Activated naive CD4-positive, alpha-beta T cell treated with anti-CD3 and anti-CD28 coated beads for 36 hours (primary cell): ENCODE data around the gene PHC2. TPM values are rescaled to one million over a fixed set of nuclear protein-coding genes. Genes with fewer than 3 reads are reported as not detected.

Experiments used
- CTCF ChIA-PET: fragments of 350-600 bp; sonication (Branson Sonifier 250); formaldehyde crosslinking; loops from one replicate; lab custom pipeline; 2021; ENCODE audit warnings: antibody characterized with exemption; lab: Charles Lee
- DNase-seq: peaks from one replicate; pipeline ENCODE4 v3.0.0-alpha.2; 2020
- H3K27ac Mint-ChIP-seq: one replicate; pipeline ENCODE4 v1.8.0; 2021; ENCODE audit warnings: mild to moderate bottlenecking, mixed read lengths
- H3K27me3 Mint-ChIP-seq: one replicate; pipeline ENCODE4 v1.8.0; 2021; ENCODE audit warnings: low read depth, mixed read lengths
- H3K36me3 Mint-ChIP-seq: one replicate; pipeline ENCODE4 v1.8.0; 2021; ENCODE audit warnings: low read depth, mixed read lengths
- H3K4me1 Mint-ChIP-seq: one replicate; pipeline ENCODE4 v1.8.0; 2021; ENCODE audit warnings: low read depth, mixed read lengths
- H3K4me3 Mint-ChIP-seq: one replicate; pipeline ENCODE4 v1.8.0; 2021; ENCODE audit warnings: mild to moderate bottlenecking, moderate library complexity, mixed read lengths
- H3K9me3 Mint-ChIP-seq: one replicate; pipeline ENCODE4 v1.8.0; 2021; ENCODE audit warnings: mixed read lengths
- intact Hi-C: fragments of 100-400 bp; cut with micrococcal nuclease; formaldehyde crosslinking; loops from one replicate; pipeline ENCODE4 v1.15.1; 2023
- total RNA-seq, 2 experiments: library from RNA; stranded (reverse); gene quantifications; one replicate each; pipeline ENCODE4 v1.2.3, GENCODE V29; 2021

PHC2 gene
- total RNA-seq, 2 experiments from 2014 or later = 15.6 to 15.9 TPM

DNA sequence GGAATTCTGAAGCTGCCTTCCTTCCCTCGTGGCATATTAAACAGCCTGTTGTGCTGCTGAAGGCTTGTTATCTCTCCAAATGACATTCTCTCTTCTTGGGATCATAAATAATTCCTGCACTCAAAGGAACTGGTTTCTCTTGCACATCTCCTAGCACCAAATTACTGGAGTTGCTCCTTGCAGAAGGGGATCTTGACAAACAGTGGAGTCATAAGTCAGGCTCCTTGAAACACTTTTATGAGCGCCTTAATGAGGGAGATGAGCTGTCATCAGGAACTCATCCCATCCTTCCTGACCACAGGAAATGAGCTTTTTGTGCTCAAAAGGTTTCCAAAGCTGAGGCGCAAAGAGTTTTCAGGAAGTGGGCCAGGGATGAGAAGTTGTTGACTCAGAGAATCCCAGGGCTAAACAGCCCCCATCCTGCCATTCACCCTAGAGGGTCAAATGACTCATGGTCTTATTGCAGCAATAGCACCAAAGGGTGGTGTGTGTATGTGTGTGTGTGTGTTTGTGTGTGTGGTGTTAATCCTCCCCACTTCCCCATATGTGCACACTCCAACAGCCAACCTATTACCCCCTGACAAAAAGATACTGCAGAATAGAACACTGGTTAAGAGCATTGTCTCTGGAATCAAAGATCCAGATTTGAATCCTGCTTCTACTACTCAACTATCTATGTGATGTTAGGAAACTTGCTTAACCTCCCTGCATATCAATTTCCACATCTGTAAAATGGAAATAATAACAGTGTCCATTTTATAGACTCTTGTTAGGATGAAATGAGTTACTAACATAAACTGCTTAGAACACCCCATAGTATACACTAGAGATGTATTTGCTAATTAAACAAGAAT, 2.8 kb upstream of the PHC2 start:
- Mint-ChIP-seq H3K27me3 (peaks cover 2% of the 10 kb centered on the region), H3K9me3 (no peaks in the 10 kb centered on the region), H3K4me1 (peaks cover 2% of the 10 kb centered on the region), H3K4me3 (no peak overlapping the region), H3K36me3 (no peaks in the 10 kb centered on the region), H3K27ac (no peak overlapping the region)
- no peak for DNase-seq
- intact Hi-C loops = no loop called here
- CTCF ChIA-PET = interaction anchor here (2.0 to 2.6 kb wide), 3 partner anchors 22 to 138 kb away, joined by 4 to 8 read pairs (median 7); no protein-coding TSS in a partner anchor

DNA sequence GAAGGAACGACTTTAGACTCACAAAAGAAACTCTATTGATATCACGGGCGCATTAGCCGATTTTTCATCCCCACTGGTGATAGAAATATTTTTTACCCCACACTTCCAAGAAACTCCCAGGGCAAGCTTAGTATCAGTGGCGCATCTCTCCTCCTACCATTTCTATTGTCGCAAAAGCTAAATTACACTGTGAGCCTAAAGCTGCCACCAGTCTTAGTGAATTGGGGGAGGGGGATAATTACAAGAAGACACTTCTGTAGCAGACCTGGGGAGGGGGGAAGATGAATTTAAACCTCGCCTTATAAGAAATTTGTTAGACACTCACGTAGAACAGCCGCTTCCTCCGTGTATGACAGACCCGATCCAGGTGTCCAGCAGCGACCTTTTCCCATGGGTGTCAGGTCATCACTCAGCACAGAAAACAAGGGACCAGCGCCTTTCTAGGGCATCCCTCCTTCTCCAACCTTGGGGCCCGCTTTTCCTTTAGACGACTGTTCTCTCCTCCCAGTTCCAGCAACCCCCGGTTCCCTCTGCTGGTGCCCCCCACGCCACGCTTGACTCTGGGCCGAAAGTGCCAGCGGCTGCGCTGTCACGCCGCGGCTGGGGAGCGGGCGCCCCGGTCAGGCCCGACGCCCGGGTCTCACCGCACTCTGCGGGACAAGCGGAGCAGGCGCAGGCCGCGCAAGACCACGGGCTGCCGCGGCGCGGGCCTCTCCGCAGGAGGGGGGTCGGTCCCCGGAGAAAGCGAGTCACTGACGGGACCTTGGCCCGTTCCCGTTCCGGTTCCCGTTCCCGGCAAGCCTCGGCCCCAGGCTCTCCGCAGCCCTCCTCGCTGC, 821 bp downstream of the PHC2 start:
- no peak overlapping the region for H3K27ac Mint-ChIP-seq
- H3K4me3 Mint-ChIP-seq = peak overlapping the region; percentile 61
- H3K4me1 Mint-ChIP-seq = peaks cover 2% of the 10 kb centered on the region
- no peaks in the 10 kb centered on the region for H3K36me3 Mint-ChIP-seq
- CTCF ChIA-PET = interaction anchor here (0.6 kb wide), 1 partner anchor 1769 kb away, joined by 3 read pairs; no protein-coding TSS in a partner anchor
- no peaks in the 10 kb centered on the region for H3K9me3 Mint-ChIP-seq
- intact Hi-C loops = loop anchor here (2.0 kb wide), 1 partner anchor 303 kb away; no protein-coding TSS in a partner anchor
- peaks cover 5% of the 10 kb centered on the region for H3K27me3 Mint-ChIP-seq
- DNase-seq = peak; percentile 21

DNA sequence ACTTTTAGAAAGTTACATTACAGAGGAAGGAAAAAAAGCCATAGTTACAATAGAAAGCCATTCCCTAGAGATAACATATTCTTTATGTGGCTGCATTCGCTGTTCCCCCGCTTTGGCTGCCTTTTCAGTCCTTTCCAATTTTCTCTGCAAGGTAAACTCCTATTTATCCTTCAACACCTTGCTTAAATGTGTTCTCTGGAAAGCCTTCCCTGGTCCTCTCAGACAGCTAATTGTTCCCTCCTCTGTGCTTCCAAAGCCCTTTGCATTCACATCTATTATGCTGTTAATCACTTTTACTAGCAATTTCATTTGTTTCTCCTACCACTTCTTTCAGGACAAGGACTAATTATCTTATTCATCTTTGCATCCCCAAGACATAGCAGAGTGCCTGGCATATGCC, 1.6 kb downstream of the PHC2 start:
- Mint-ChIP-seq H3K4me3 (no peak overlapping the region), H3K9me3 (no peaks in the 10 kb centered on the region), H3K4me1 (peaks cover 2% of the 10 kb centered on the region), H3K27me3 (peaks cover 5% of the 10 kb centered on the region), H3K36me3 (no peaks in the 10 kb centered on the region), H3K27ac (no peak overlapping the region)
- DNase-seq = no peak
- intact Hi-C loops = no loop called here
- CTCF ChIA-PET = no interaction called here

DNA sequence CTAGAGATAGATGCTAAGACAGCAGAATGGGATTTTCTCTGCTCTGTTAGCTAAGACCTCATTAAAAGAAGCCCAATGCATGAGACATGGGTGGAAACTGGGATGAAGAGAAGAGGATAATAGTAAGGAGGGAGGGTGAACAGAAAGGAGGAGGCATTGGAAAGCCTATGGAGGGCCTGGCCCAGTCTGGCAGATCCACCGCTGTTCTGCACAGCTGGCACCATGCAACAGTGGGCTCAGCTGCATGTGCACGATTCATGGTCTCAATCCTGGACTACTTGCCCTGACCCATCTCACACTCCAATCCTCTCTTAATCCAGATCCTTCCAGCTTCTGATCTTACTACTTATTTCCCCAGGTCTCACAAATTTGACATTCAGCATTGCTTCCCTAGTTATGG, 2.2 kb downstream of the PHC2 start:
- Mint-ChIP-seq H3K36me3 (no peaks in the 10 kb centered on the region), H3K27me3 (peaks cover 5% of the 10 kb centered on the region), H3K4me1 (peaks cover 2% of the 10 kb centered on the region), H3K9me3 (no peaks in the 10 kb centered on the region), H3K27ac (no peak overlapping the region), H3K4me3 (no peak overlapping the region)
- intact Hi-C loops = no loop called here
- CTCF ChIA-PET = no interaction called here
- no peak for DNase-seq

- intact Hi-C loops = no loop called here
- Mint-ChIP-seq H3K36me3 (no peaks in the 10 kb centered on the region), H3K4me1 (no peaks in the 10 kb centered on the region), H3K9me3 (no peaks in the 10 kb centered on the region), H3K27ac (no peak overlapping the region), H3K27me3 (peaks cover 5% of the 10 kb centered on the region), H3K4me3 (no peak overlapping the region)
- no peak for DNase-seq
- CTCF ChIA-PET = no interaction called here
Measured at GRCh38 chr1:33426916-33427315, 4.0 kb downstream of the PHC2 start.

GRCh38 chr1:33425900-33426299, 5.0 kb downstream of the PHC2 start:
- peaks cover 4% of the 10 kb centered on the region for H3K27me3 Mint-ChIP-seq
- no peaks in the 10 kb centered on the region for H3K9me3 Mint-ChIP-seq
- CTCF ChIA-PET = no interaction called here
- intact Hi-C loops = no loop called here
- H3K36me3 Mint-ChIP-seq = no peaks in the 10 kb centered on the region
- H3K4me1 Mint-ChIP-seq = peaks cover 2% of the 10 kb centered on the region
- no peak overlapping the region for H3K4me3 Mint-ChIP-seq
- no peak for DNase-seq
- no peak overlapping the region for H3K27ac Mint-ChIP-seq

DNA sequence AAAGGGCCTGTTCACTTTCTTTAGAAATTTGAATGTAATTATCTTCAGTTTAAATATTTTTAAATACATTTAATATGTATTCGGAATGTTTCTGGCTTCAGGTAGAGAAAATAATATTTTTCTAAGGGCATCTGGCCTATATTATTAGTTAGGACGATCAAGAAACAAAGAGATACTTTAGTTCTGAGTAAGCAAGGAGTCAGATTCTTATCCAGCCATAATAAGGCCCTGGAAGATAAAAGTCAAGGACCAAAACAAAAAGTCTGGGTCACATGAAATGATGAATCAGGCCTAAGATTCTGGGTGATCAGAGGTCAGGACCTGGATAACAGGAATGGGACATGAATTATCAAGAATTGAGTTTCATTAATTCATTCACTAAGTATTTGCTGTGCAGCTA, 6.3 kb downstream of the PHC2 start:
- no peak for DNase-seq
- intact Hi-C loops = no loop called here
- H3K4me1 Mint-ChIP-seq = peaks cover 2% of the 10 kb centered on the region
- no peaks in the 10 kb centered on the region for H3K9me3 Mint-ChIP-seq
- H3K27me3 Mint-ChIP-seq = peaks cover 8% of the 10 kb centered on the region
- CTCF ChIA-PET = no interaction called here
- no peaks in the 10 kb centered on the region for H3K36me3 Mint-ChIP-seq
- H3K4me3 Mint-ChIP-seq = no peak overlapping the region
- H3K27ac Mint-ChIP-seq = no peak overlapping the region

- Mint-ChIP-seq H3K36me3 (no peaks in the 10 kb centered on the region), H3K27ac (no peak overlapping the region), H3K27me3 (peaks cover 8% of the 10 kb centered on the region), H3K9me3 (no peaks in the 10 kb centered on the region), H3K4me3 (no peak overlapping the region), H3K4me1 (peaks cover 2% of the 10 kb centered on the region)
- intact Hi-C loops = no loop called here
- DNase-seq = no peak
- CTCF ChIA-PET = no interaction called here
Measured at GRCh38 chr1:33424205-33424604, 6.7 kb downstream of the PHC2 start.

- CTCF ChIA-PET = interaction anchor here (0.6 kb wide), 1 partner anchor 1036 kb away, joined by 4 read pairs; no protein-coding TSS in a partner anchor
- DNase-seq = no peak
Measured at GRCh38 chr1:33420870-33421775, 9.8 kb downstream of the PHC2 start.

DNA sequence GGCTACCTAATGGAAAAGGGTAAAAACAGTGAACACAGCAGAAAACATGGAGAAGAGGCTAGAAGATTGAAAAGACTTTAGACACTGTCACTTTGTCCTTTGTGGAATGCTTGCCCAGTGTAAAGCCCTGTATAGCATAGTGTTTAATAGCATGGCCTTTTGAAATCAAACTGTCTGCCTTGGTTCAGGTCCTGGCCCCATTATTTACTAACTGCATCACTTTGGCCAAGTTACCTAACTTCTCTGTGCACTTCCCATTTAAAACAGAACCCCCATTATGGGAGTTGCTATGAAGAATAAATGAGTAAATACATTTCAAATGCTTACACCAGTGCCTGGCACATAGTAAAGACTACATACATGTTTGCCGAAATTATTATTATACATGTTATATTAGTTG, 12.1 kb downstream of the PHC2 start:
- H3K27me3 Mint-ChIP-seq = peaks cover 12% of the 10 kb centered on the region
- intact Hi-C loops = no loop called here
- peaks cover 4% of the 10 kb centered on the region for H3K36me3 Mint-ChIP-seq
- H3K4me1 Mint-ChIP-seq = peaks cover 2% of the 10 kb centered on the region
- CTCF ChIA-PET = no interaction called here
- no peak overlapping the region for H3K27ac Mint-ChIP-seq
- DNase-seq = no peak
- H3K9me3 Mint-ChIP-seq = peaks cover 14% of the 10 kb centered on the region
- no peak overlapping the region for H3K4me3 Mint-ChIP-seq

More at GRCh38 chr1:33420870-33421775, 9.8 kb downstream of the PHC2 start:
- intact Hi-C loops = no loop called here
- Mint-ChIP-seq H3K4me1 (peaks cover 2% of the 10 kb centered on the region), H3K9me3 (peaks cover 4% of the 10 kb centered on the region), H3K27ac (no peak overlapping the region), H3K36me3 (no peaks in the 10 kb centered on the region), H3K4me3 (no peak overlapping the region), H3K27me3 (peaks cover 7% of the 10 kb centered on the region)

- CTCF ChIA-PET = no interaction called here
- H3K27me3 Mint-ChIP-seq = peaks cover 9% of the 10 kb centered on the region
- intact Hi-C loops = no loop called here
- H3K4me1 Mint-ChIP-seq = no peaks in the 10 kb centered on the region
- H3K27ac Mint-ChIP-seq = no peak overlapping the region
- H3K36me3 Mint-ChIP-seq = peaks cover 4% of the 10 kb centered on the region
- H3K4me3 Mint-ChIP-seq = no peak overlapping the region
- H3K9me3 Mint-ChIP-seq = peaks cover 14% of the 10 kb centered on the region
- DNase-seq = no peak
Measured at GRCh38 chr1:33414879-33415278, 16.0 kb downstream of the PHC2 start.
